ENCODE results near the gene PFKL. TPM values are rescaled to one million over a fixed set of nuclear protein-coding genes. Genes with fewer than 3 reads are reported as not detected.

PFKL gene
- total and polyA plus RNA-seq, 2 of the 8 experiments (the other 6 are each of a cell fraction or from before 2014, with no cell fraction given) = 80.2 to 82.3 TPM

GRCh38 chr21:44354775-44355771 is 55.2 kb downstream of the PFKL start (continued):
- no peak for TF ChIP-seq SIN3A (conservative IDR thresholded peaks at IDR 0.05 in 1 of 2, IDR thresholded peaks at IDR 0.05 in 1 of 2; ENCODE audit: low read depth in 1 of 2, low read length in 2 of 2)

All from H1 (cell line).